AG10803 (cell line): ENCODE results near the gene CACNA1D.

Experiments used
- DNase-seq: peaks from one replicate; pipeline ENCODE4 v3.0.0; 2010; ENCODE audit warnings: low read depth
- H3K4me3 ChIP-seq: 2 replicates; pipeline ENCODE4 v1.5.1; 2011; ENCODE audit warnings: mild to moderate bottlenecking, low read length, control low read depth
- CTCF ChIP-seq: conservative IDR thresholded peaks from 2 replicates; pipeline ENCODE4 v1.5.1; 2011; ENCODE audit warnings: mild to moderate bottlenecking, low read length, control low read depth, inconsistent platforms

The CACNA1D gene

GRCh38 chr3:53820756-53821580, 326.6 kb downstream of the CACNA1D start:
- no peak overlapping the region for H3K4me3 ChIP-seq
- no peak for DNase-seq
- no peak for TF ChIP-seq CTCF

- H3K4me3 ChIP-seq, result no peak overlapping the region
- TF ChIP-seq CTCF, result no peak
- no peak for DNase-seq
Observed at GRCh38 chr3:53821631-53822121, 327.3 kb downstream of the CACNA1D start.

- H3K4me3 ChIP-seq, result no peak overlapping the region
- TF ChIP-seq CTCF, result no peak
- DNase-seq, result no peak
Observed at GRCh38 chr3:53822331-53822741, 327.9 kb downstream of the CACNA1D start.

- TF ChIP-seq CTCF, result no peak
- H3K4me3 ChIP-seq, result no peak overlapping the region
- DNase-seq, result no peak
Observed at GRCh38 chr3:53823026-53823955, 328.9 kb downstream of the CACNA1D start.

- DNase-seq, result no peak
- no peak overlapping the region for H3K4me3 ChIP-seq
- TF ChIP-seq CTCF, result no peak
Observed at GRCh38 chr3:53823956-53824657, 329.7 kb downstream of the CACNA1D start.

GRCh38 chr3:53824795-53825194, 330.4 kb downstream of the CACNA1D start:
- no peak for DNase-seq
- TF ChIP-seq CTCF, result no peak
- H3K4me3 ChIP-seq, result no peak overlapping the region
